WTC11 (cell line): ENCODE data around the gene SMIM5.

ENCODE experiments used
- ATF1 ChIP-seq: sonication (generic); formaldehyde crosslinking; IDR thresholded peaks from 2 replicates; pipeline ENCODE4 v1.8.1; 2023; ENCODE audit warnings: mild to moderate bottlenecking, moderate library complexity, missing genetic modification reagents
- CTCF ChIP-seq: fragments of 200-600 bp; IDR thresholded peaks from 2 replicates; pipeline ENCODE4 v1.8.0; 2022; ENCODE audit warnings: antibody characterized with exemption
- IRF2 ChIP-seq: sonication (generic); formaldehyde crosslinking; IDR thresholded peaks from 2 replicates; pipeline ENCODE4 v1.8.0; 2022; ENCODE audit warnings: low read depth, missing genetic modification reagents, borderline replicate concordance
- JUN ChIP-seq: sonication (generic); formaldehyde crosslinking; IDR thresholded peaks from 2 replicates; pipeline ENCODE4 v1.8.0; 2023; ENCODE audit warnings: mild to moderate bottlenecking, missing genetic modification reagents
- MAX ChIP-seq: sonication (generic); formaldehyde crosslinking; IDR thresholded peaks from 2 replicates; pipeline ENCODE4 v1.8.0; 2022; ENCODE audit warnings: mild to moderate bottlenecking, missing genetic modification reagents
- NR3C1 ChIP-seq: sonication (generic); formaldehyde crosslinking; conservative IDR thresholded peaks from 2 replicates; pipeline ENCODE4 v1.8.1; 2023; ENCODE audit warnings: low read depth, mild to moderate bottlenecking, missing genetic modification reagents
- SMAD4 ChIP-seq: sonication (generic); formaldehyde crosslinking; IDR thresholded peaks from 2 replicates; pipeline ENCODE4 v1.8.0; 2022; ENCODE audit warnings: mild to moderate bottlenecking, missing genetic modification reagents
- USF2 ChIP-seq: sonication (generic); formaldehyde crosslinking; IDR thresholded peaks from 2 replicates; pipeline ENCODE4 v1.8.1; 2023; ENCODE audit warnings: mild to moderate bottlenecking, missing genetic modification reagents, moderate library complexity
- ZBTB21 ChIP-seq: sonication (generic); formaldehyde crosslinking; IDR thresholded peaks from 2 replicates; pipeline ENCODE4 v1.8.1; 2023; ENCODE audit warnings: mild to moderate bottlenecking, missing genetic modification reagents, borderline replicate concordance

GRCh38 chr17:75592348-75593020 is 40.8 kb upstream of the SMIM5 start:
- TF ChIP-seq CTCF (no peak), ZBTB21 (no peak), JUN (CRISPR knock-in tag) (no peak), ATF1 (no peak), USF2 (CRISPR knock-in tag) (no peak), MAX (CRISPR knock-in tag) (no peak), IRF2 (CRISPR knock-in tag) (no peak), NR3C1 (CRISPR knock-in tag) (no peak), SMAD4 (CRISPR knock-in tag) (no peak)
